SK-N-SH (cell line): ENCODE data around the gene SF3B6.
"Not testable (repeated sequence)": the region's sequence is repeated elsewhere in the genome, so short reads cannot be mapped to it uniquely, and the experiment has no call there.

Source experiments
- EZH2phosphoT487 ChIP-seq: fragments of 200-600 bp; sonication (generic); IDR thresholded peaks from 2 replicates; pipeline ENCODE4 v1.6.1; 2017; ENCODE audit warnings: low read depth, mixed run types, mild to moderate bottlenecking, antibody characterized with exemption, moderate library complexity, borderline replicate concordance
- FOXM1 ChIP-seq: IDR thresholded peaks from 2 replicates; pipeline ENCODE4 v1.4.0; 2012; ENCODE audit warnings: low read depth, mild to moderate bottlenecking
- GABPA ChIP-seq: IDR thresholded peaks from 2 replicates; pipeline ENCODE4 v1.4.0; 2012; ENCODE audit warnings: low read depth, mild to moderate bottlenecking
- JUND ChIP-seq: IDR thresholded peaks from 2 replicates; pipeline ENCODE4 v1.4.0; 2012
- MXI1 ChIP-seq: IDR thresholded peaks from 2 replicates; pipeline ENCODE4 v1.6.1; 2012; ENCODE audit warnings: mild to moderate bottlenecking, low read depth, low read length, improper control_type of control experiment
- POLR2AphosphoS5 ChIP-seq: IDR thresholded peaks from 2 replicates; pipeline ENCODE4 v1.6.1; 2012; ENCODE audit warnings: low read depth, low read length
- RAD21 ChIP-seq: IDR thresholded peaks from 2 replicates; pipeline ENCODE4 v1.6.1; 2012; ENCODE audit warnings: mild to moderate bottlenecking, low read length
- RFX5 ChIP-seq: IDR thresholded peaks from 2 replicates; pipeline ENCODE4 v1.6.1; 2012; ENCODE audit warnings: mild to moderate bottlenecking, improper control_type of control experiment, low read length
- USF1 ChIP-seq: IDR thresholded peaks from 2 replicates; pipeline ENCODE4 v1.4.0; 2012; ENCODE audit warnings: low read depth, borderline replicate concordance
- YY1 ChIP-seq: IDR thresholded peaks from 2 replicates; pipeline ENCODE4 v1.4.0; 2012; ENCODE audit warnings: low read depth, mild to moderate bottlenecking
- TF ChIP-seq, protein P1 (sequence below): fragments of 200-600 bp; sonication (generic); IDR thresholded peaks from 2 replicates; pipeline ENCODE4 v1.6.1; 2017; ENCODE audit warnings: antibody characterized with exemption, mild to moderate bottlenecking, moderate library complexity
- TF ChIP-seq, protein P2 (sequence below): IDR thresholded peaks from 2 replicates; pipeline ENCODE4 v1.4.0; 2012; ENCODE audit warnings: low read depth

DNA sequence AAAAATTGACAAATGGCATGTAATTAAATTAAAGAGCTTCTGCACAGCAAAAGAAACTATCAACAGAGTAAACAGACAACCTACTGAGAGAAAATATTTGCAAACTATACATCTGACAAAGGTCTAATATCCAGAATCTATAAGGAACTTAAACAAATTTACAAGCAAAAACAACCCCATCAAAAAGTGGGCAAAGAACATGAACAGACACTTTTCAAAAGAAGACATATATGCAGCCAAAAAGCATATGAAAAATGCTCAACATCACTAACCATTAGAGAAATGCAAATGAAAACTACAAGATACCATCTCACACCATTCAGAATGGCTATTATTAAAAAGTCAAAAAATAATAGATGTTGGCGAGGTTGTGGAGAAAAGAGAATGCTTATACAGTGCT, 33.3 kb upstream of the SF3B6 start:
- not testable (repeated sequence) for TF ChIP-seq GABPA, RAD21, EZH2phosphoT487, FOXM1, USF1, YY1, JUND, RFX5, POLR2AphosphoS5, MXI1
- TF ChIP-seq, protein P1, sequence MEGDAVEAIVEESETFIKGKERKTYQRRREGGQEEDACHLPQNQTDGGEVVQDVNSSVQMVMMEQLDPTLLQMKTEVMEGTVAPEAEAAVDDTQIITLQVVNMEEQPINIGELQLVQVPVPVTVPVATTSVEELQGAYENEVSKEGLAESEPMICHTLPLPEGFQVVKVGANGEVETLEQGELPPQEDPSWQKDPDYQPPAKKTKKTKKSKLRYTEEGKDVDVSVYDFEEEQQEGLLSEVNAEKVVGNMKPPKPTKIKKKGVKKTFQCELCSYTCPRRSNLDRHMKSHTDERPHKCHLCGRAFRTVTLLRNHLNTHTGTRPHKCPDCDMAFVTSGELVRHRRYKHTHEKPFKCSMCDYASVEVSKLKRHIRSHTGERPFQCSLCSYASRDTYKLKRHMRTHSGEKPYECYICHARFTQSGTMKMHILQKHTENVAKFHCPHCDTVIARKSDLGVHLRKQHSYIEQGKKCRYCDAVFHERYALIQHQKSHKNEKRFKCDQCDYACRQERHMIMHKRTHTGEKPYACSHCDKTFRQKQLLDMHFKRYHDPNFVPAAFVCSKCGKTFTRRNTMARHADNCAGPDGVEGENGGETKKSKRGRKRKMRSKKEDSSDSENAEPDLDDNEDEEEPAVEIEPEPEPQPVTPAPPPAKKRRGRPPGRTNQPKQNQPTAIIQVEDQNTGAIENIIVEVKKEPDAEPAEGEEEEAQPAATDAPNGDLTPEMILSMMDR, result not testable (repeated sequence)
- TF ChIP-seq, protein P2, sequence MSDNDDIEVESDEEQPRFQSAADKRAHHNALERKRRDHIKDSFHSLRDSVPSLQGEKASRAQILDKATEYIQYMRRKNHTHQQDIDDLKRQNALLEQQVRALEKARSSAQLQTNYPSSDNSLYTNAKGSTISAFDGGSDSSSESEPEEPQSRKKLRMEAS, result not testable (repeated sequence)
